ENCODE results near the gene MICA. TPM values are rescaled to one million over a fixed set of nuclear protein-coding genes. Genes with fewer than 3 reads are reported as not detected.

Gene MICA
- polyA plus RNA-seq, 2 of the 4 experiments (the other 2 are of a cell fraction), result 20.5 to 22.8 TPM

DNA sequence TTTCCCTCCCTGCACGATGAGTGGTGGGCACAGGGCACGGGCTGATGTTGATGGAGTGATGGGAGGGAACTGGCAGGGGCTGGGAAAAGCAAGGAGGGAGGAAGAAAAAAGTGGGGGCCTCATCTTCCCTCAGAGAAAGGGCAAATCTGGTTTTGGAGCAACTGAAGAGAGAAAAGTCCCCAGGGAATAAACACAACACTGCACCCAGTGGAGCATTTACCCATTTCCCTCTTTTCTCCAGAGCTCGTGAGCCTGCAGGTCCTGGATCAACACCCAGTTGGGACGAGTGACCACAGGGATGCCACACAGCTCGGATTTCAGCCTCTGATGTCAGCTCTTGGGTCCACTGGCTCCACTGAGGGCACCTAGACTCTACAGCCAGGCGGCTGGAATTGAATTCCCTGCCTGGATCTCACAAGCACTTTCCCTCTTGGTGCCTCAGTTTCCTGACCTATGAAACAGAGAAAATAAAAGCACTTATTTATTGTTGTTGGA lies 11.4 kb downstream of the MICA start:
- ChIA-PET POLR2A (no interaction called here), CTCF (interaction anchor here (1.3 to 1.4 kb wide), 2 partner anchors 25 to 28 kb away, joined by 4 to 6 read pairs; no protein-coding TSS in a partner anchor)
- ATAC-seq (no peak), FAIRE-seq (no peak), DNase-seq (ENCODE audit: low read depth in 1 of 2, low spot score in 1 of 2) (no peak)
- TF ChIP-seq FOXS1 (CRISPR knock-in tag; IDR thresholded peaks at IDR 0.05), result no peak
- TF ChIP-seq MYC (IDR thresholded peaks at IDR 0.05; ENCODE audit: borderline replicate concordance, low read length), result no peak
- TF ChIP-seq RAD21 (conservative IDR thresholded peaks at IDR 0.05 in 1 of 2, IDR thresholded peaks at IDR 0.05 in 1 of 2), result no peak
- TF ChIP-seq, protein P1, sequence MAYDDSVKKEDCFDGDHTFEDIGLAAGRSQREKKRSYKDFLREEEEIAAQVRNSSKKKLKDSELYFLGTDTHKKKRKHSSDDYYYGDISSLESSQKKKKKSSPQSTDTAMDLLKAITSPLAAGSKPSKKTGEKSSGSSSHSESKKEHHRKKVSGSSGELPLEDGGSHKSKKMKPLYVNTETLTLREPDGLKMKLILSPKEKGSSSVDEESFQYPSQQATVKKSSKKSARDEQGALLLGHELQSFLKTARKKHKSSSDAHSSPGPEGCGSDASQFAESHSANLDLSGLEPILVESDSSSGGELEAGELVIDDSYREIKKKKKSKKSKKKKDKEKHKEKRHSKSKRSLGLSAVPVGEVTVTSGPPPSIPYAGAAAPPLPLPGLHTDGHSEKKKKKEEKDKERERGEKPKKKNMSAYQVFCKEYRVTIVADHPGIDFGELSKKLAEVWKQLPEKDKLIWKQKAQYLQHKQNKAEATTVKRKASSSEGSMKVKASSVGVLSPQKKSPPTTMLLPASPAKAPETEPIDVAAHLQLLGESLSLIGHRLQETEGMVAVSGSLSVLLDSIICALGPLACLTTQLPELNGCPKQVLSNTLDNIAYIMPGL (CRISPR knock-in tag; IDR thresholded peaks at IDR 0.05; ENCODE audit: borderline replicate concordance), result no peak
- WGBS (ENCODE audit: missing lambda C conversion rate), result 70% methylated on average over 5 of the region's 6 CpGs
- Histone ChIP-seq H3K4me1 (no peaks in the 10 kb centered on the region), H3K4me2 (no peak overlapping the region), H3K9me3 (no peaks in the 10 kb centered on the region), H3K27ac (no peak overlapping the region), H3K4me3 (no peak overlapping the region)

DNA sequence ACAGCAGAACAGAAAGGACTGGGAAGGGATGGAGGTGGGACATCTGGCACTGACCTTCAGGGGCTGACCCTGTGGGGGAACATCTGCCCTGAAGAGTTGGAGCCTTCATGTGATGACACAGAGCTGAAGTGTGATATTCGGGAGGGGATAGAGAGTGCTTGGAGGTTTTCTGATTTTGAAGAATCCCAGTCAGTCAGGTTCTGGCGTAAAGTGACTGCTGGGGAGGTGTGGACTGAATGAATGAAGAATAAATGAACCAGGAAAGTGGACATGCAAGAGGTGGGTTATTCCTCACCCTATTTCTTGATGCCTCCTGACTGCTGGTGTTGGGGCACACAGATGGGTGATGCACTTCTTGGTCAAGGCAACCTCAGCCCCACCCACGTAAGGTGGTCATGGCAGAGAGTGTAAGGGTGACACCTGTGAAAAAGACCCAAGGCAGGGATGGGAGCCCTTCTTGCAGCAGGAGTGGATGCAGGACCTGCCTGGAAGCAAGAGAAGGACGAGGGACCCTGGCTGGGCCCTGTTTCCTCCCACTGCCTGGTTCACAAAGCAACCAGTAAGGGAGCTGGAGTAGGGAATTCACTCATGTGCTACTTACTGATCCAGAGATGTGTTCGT lies 13.1 kb downstream of the MICA start:
- DNase-seq (ENCODE audit: low read depth in 1 of 2, low spot score in 1 of 2), result no peak
- no peaks in the 10 kb centered on the region for H3K9me3 ChIP-seq
- 92% methylated on average over 5 of the region's 5 CpGs for WGBS (ENCODE audit: missing lambda C conversion rate)
- no peak overlapping the region for H3K4me3 ChIP-seq
- no peak overlapping the region for H3K27ac ChIP-seq
- ChIA-PET CTCF (interaction anchor here (1.3 to 1.4 kb wide), 2 partner anchors 24 to 26 kb away, joined by 4 to 6 read pairs; no protein-coding TSS in a partner anchor), POLR2A (no interaction called here)
- ATAC-seq, result no peak
- TF ChIP-seq EHF (CRISPR knock-in tag; IDR thresholded peaks at IDR 0.05), result no peak
- TF ChIP-seq, protein P2, sequence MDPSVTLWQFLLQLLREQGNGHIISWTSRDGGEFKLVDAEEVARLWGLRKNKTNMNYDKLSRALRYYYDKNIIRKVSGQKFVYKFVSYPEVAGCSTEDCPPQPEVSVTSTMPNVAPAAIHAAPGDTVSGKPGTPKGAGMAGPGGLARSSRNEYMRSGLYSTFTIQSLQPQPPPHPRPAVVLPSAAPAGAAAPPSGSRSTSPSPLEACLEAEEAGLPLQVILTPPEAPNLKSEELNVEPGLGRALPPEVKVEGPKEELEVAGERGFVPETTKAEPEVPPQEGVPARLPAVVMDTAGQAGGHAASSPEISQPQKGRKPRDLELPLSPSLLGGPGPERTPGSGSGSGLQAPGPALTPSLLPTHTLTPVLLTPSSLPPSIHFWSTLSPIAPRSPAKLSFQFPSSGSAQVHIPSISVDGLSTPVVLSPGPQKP (IDR thresholded peaks at IDR 0.05; ENCODE audit: low read depth, low read length), result no peak
- no peak for TF ChIP-seq HDAC2 (IDR thresholded peaks at IDR 0.05)
- TF ChIP-seq KDM1A (IDR thresholded peaks at IDR 0.05; ENCODE audit: low read depth), result no peak
- TF ChIP-seq HOXB13 (CRISPR knock-in tag; IDR thresholded peaks at IDR 0.05; ENCODE audit: low read depth), result no peak
- TF ChIP-seq SREBF2 (IDR thresholded peaks at IDR 0.05), result no peak
- TF ChIP-seq NPAS2 (CRISPR knock-in tag; IDR thresholded peaks at IDR 0.05; ENCODE audit: borderline replicate concordance), result no peak
- TF ChIP-seq HOXB5 (CRISPR knock-in tag; IDR thresholded peaks at IDR 0.05), result no peak
- TF ChIP-seq, protein P3, sequence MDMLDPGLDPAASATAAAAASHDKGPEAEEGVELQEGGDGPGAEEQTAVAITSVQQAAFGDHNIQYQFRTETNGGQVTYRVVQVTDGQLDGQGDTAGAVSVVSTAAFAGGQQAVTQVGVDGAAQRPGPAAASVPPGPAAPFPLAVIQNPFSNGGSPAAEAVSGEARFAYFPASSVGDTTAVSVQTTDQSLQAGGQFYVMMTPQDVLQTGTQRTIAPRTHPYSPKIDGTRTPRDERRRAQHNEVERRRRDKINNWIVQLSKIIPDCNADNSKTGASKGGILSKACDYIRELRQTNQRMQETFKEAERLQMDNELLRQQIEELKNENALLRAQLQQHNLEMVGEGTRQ (IDR thresholded peaks at IDR 0.05), result no peak
- TF ChIP-seq RARB (CRISPR knock-in tag; IDR thresholded peaks at IDR 0.05), result no peak
- TF ChIP-seq, protein P4, sequence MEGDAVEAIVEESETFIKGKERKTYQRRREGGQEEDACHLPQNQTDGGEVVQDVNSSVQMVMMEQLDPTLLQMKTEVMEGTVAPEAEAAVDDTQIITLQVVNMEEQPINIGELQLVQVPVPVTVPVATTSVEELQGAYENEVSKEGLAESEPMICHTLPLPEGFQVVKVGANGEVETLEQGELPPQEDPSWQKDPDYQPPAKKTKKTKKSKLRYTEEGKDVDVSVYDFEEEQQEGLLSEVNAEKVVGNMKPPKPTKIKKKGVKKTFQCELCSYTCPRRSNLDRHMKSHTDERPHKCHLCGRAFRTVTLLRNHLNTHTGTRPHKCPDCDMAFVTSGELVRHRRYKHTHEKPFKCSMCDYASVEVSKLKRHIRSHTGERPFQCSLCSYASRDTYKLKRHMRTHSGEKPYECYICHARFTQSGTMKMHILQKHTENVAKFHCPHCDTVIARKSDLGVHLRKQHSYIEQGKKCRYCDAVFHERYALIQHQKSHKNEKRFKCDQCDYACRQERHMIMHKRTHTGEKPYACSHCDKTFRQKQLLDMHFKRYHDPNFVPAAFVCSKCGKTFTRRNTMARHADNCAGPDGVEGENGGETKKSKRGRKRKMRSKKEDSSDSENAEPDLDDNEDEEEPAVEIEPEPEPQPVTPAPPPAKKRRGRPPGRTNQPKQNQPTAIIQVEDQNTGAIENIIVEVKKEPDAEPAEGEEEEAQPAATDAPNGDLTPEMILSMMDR (IDR thresholded peaks at IDR 0.05), result no peak
- TF ChIP-seq BHLHE40 (IDR thresholded peaks at IDR 0.05; ENCODE audit: low read depth, low read length), result no peak
- TF ChIP-seq CBX2 (IDR thresholded peaks at IDR 0.05; ENCODE audit: borderline replicate concordance, low read depth), result no peak
- no peak for TF ChIP-seq MYC (IDR thresholded peaks at IDR 0.05; ENCODE audit: borderline replicate concordance, low read length)
- no peak for TF ChIP-seq ESRRA (IDR thresholded peaks at IDR 0.05; ENCODE audit: borderline replicate concordance, low read length)
- H3K4me1 ChIP-seq, result no peaks in the 10 kb centered on the region
- no peak for FAIRE-seq
- no peak overlapping the region for H3K4me2 ChIP-seq
